Calu3 (cell line): Measurements from ENCODE around the gene CIDEA. TPM values are rescaled to one million over a fixed set of nuclear protein-coding genes. Genes with fewer than 3 reads are reported as not detected.

Source experiments
- BruUV-seq: library from RNA; stranded (reverse); fragments of 400-500 nt; replicated peaks from 2 replicates; lab custom pipeline; 2021; lab: Mats Ljungman, UMichigan
- CTCF ChIA-PET: fragments of 300-600 bp; sonication (Branson Sonifier 250); formaldehyde crosslinking; loops from one replicate; lab custom pipeline; 2022; ENCODE audit warnings: antibody characterized with exemption; lab: Charles Lee
- DNase-seq: peaks from one replicate; pipeline ENCODE4 v3.0.0; 2022
- H3K27ac Mint-ChIP-seq: one replicate; pipeline ENCODE4 v1.8.0; 2022; ENCODE audit warnings: mixed read lengths; ENCODE audit not compliant: unreplicated experiment
- H3K27me3 Mint-ChIP-seq: one replicate; pipeline ENCODE4 v1.8.0; 2022; ENCODE audit warnings: mixed read lengths; ENCODE audit not compliant: unreplicated experiment
- H3K36me3 Mint-ChIP-seq: one replicate; pipeline ENCODE4 v1.8.0; 2022; ENCODE audit warnings: mild to moderate bottlenecking, moderate library complexity, mixed read lengths; ENCODE audit not compliant: insufficient read depth, unreplicated experiment
- H3K4me1 Mint-ChIP-seq: one replicate; pipeline ENCODE4 v1.8.0; 2022; ENCODE audit warnings: mild to moderate bottlenecking, low read depth, mixed read lengths; ENCODE audit not compliant: unreplicated experiment
- H3K4me3 Mint-ChIP-seq: one replicate; pipeline ENCODE4 v1.8.0; 2022; ENCODE audit warnings: mild to moderate bottlenecking, low read depth, moderate library complexity, mixed read lengths; ENCODE audit not compliant: unreplicated experiment
- H3K9me3 Mint-ChIP-seq: one replicate; pipeline ENCODE4 v1.8.0; 2022; ENCODE audit warnings: low read depth, mixed read lengths; ENCODE audit not compliant: unreplicated experiment
- CTCF ChIP-seq: fragments of 200-600 bp; IDR thresholded peaks from one replicate; pipeline ENCODE4 v1.8.0; 2022; ENCODE audit warnings: antibody characterized with exemption; ENCODE audit not compliant: unreplicated experiment
- intact Hi-C: fragments of 100-400 bp; cut with micrococcal nuclease; formaldehyde crosslinking; loops from one replicate; pipeline ENCODE4 v1.10.0; 2022; ENCODE audit not compliant: unreplicated experiment
- total RNA-seq: library from RNA; stranded (reverse); gene quantifications from 2 replicates; pipeline ENCODE4 v1.2.3, GENCODE V29; 2022

Gene CIDEA
- total RNA-seq, 1 experiment from 2014 or later: not detected

GRCh38 chr18:12262748-12263147 is 8.6 kb downstream of the CIDEA start:
- Mint-ChIP-seq H3K27me3 (peaks cover 80% of the 10 kb centered on the region), H3K4me1 (no peaks in the 10 kb centered on the region), H3K36me3 (no peaks in the 10 kb centered on the region), H3K4me3 (no peak overlapping the region), H3K27ac (no peak overlapping the region), H3K9me3 (no peaks in the 10 kb centered on the region)
- CTCF ChIA-PET: no interaction called here
- TF ChIP-seq CTCF: no peak
- intact Hi-C loops: no loop called here
- no peak for DNase-seq
- BruUV-seq: no TSS peak

DNA sequence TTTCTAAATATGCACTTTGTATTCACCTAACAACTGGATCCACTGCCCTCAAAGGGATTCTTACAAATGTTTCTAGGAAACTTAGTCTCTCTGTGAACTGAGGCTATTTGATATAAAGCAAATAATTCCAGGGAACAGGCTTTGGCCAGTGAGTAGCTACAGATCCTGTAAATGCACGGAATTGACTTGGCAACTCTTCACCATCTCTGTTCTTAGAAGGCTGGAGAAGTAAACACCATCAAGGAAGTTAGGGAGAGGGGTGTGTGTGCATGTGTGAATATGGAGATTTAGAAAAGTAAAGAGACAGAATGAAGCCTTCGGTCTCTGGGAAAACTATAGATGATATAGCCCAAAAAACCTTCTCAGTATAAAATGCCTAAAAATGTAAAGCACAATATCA is 10.7 kb downstream of the CIDEA start:
- DNase-seq: no peak
- CTCF ChIA-PET: no interaction called here
- Mint-ChIP-seq H3K4me3 (no peak overlapping the region), H3K27ac (no peak overlapping the region), H3K4me1 (no peaks in the 10 kb centered on the region), H3K27me3 (peaks cover 67% of the 10 kb centered on the region), H3K9me3 (no peaks in the 10 kb centered on the region), H3K36me3 (no peaks in the 10 kb centered on the region)
- no peak for TF ChIP-seq CTCF
- BruUV-seq: no TSS peak
- intact Hi-C loops: no loop called here

- Mint-ChIP-seq H3K36me3 (peaks cover 3% of the 10 kb centered on the region), H3K27ac (no peak overlapping the region), H3K27me3 (peaks cover 25% of the 10 kb centered on the region), H3K4me1 (no peaks in the 10 kb centered on the region), H3K4me3 (peak overlapping the region; percentile 77), H3K9me3 (no peaks in the 10 kb centered on the region)
- intact Hi-C loops: loop anchor here (1.0 kb wide), 1 partner anchor 37 kb away; the partner anchor contains the start of gene TUBB6
- BruUV-seq: no TSS peak
- DNase-seq: peak; percentile 85
- TF ChIP-seq CTCF: peak; percentile 90
- CTCF ChIA-PET: interaction anchor here (0.6 to 1.8 kb wide), 16 partner anchors 9 to 452 kb away, joined by 3 to 21 read pairs (median 6); partner anchors contain the start of gene AFG3L2
Observed at GRCh38 chr18:12271376-12272235, 17.4 kb downstream of the CIDEA start.

GRCh38 chr18:12274793-12275192 is 20.6 kb downstream of the CIDEA start:
- intact Hi-C loops: no loop called here
- no peaks in the 10 kb centered on the region for H3K9me3 Mint-ChIP-seq
- H3K27me3 Mint-ChIP-seq: peaks cover 15% of the 10 kb centered on the region
- peaks cover 3% of the 10 kb centered on the region for H3K36me3 Mint-ChIP-seq
- CTCF ChIA-PET: interaction anchor here (1.8 kb wide), 1 partner anchor 13 kb away, joined by 5 read pairs; no protein-coding TSS in a partner anchor
- no peak for DNase-seq
- H3K27ac Mint-ChIP-seq: no peak overlapping the region
- no peaks in the 10 kb centered on the region for H3K4me1 Mint-ChIP-seq
- TF ChIP-seq CTCF: no peak
- H3K4me3 Mint-ChIP-seq: no peak overlapping the region
- no TSS peak for BruUV-seq
